DOHH2 (cell line): Measurements from ENCODE around the gene TTC7B.

Experiments used
- EZH2phosphoT487 ChIP-seq: fragments of 200-600 bp; sonication (generic); IDR thresholded peaks from 2 replicates; pipeline ENCODE4 v1.6.1; 2017; ENCODE audit warnings: borderline replicate concordance, mild to moderate bottlenecking, antibody characterized with exemption, low read length, moderate library complexity, mixed read lengths
- TF ChIP-seq, protein P1 (sequence below): fragments of 200-600 bp; sonication (generic); IDR thresholded peaks from one replicate; pipeline ENCODE4 v1.5.1; 2014; ENCODE audit warnings: antibody characterized with exemption, mild to moderate bottlenecking, low read depth, low read length; ENCODE audit not compliant: poor library complexity, severe bottlenecking

DNA sequence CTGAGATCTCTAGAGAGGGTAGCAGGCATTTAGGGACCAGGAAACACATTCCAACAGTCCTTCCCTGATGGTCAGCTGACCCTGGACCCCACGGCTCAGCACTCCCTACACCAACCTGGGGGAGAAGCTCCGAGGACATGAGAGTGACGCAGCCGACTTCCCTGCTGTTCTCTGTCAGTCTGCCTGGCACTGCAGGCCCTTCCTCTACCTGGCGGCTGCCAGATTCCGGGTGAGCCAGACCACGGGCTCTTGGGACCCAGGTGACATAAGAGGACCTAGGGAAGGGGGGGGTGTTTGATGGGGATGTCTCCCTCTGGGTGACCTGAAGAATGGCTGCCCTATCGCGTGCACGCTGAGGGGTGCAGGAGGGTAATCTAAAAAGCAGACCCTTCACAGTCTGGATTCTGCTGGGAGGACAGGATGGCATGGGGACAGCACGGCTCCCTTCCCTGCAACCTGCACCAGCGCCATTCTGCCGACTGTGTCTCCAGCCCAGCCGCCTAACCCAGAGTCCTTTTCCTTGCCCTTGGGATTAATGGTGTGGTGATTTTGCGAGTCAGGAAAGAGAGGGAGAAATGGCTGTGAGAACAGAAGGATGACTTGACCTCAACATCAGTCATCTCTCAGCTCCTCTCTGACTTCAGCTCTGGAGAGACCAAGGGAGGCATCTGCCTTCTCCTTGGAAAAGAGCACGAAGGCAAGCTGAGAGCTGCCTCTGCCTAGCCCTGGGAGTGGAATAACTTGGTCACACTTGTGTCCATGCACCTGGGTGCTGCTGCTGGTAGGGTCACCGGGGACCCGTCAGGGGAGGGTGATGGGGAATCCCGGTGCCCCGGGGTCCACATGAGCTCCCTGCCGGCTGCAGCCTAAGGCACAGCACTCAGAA, 260.9 kb downstream of the TTC7B start:
- TF ChIP-seq, protein P1, sequence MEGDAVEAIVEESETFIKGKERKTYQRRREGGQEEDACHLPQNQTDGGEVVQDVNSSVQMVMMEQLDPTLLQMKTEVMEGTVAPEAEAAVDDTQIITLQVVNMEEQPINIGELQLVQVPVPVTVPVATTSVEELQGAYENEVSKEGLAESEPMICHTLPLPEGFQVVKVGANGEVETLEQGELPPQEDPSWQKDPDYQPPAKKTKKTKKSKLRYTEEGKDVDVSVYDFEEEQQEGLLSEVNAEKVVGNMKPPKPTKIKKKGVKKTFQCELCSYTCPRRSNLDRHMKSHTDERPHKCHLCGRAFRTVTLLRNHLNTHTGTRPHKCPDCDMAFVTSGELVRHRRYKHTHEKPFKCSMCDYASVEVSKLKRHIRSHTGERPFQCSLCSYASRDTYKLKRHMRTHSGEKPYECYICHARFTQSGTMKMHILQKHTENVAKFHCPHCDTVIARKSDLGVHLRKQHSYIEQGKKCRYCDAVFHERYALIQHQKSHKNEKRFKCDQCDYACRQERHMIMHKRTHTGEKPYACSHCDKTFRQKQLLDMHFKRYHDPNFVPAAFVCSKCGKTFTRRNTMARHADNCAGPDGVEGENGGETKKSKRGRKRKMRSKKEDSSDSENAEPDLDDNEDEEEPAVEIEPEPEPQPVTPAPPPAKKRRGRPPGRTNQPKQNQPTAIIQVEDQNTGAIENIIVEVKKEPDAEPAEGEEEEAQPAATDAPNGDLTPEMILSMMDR, result no peak
- TF ChIP-seq EZH2phosphoT487, result no peak
